Midbrain (tissue), 1 donor: ENCODE results near the gene PIAS2.
"Not testable (repeated sequence)": the region's sequence is repeated elsewhere in the genome, so short reads cannot be mapped to it uniquely, and the experiment has no call there.

ENCODE experiments used
- DNase-seq: peaks from one replicate; lab custom pipeline; 2025; lab: John Stamatoyannopoulos, UW

Gene PIAS2

GRCh38 chr18:46917108-46917802, at the start of gene PIAS2, which contains the start of gene KATNAL2:
Gene PIAS2, minus strand, starts transcription at chr18:46917507. Its CDS starts 162 bp downstream, at chr18:46917345.
Gene KATNAL2, plus strand, starts transcription at chr18:46917602. Its CDS starts 29,271 bp downstream, at chr18:46946873.
- DNase-seq, result peak; percentile 85

GRCh38 chr18:46966266-46966665, 49.0 kb upstream of the PIAS2 start:
- DNase-seq, result not testable (repeated sequence)

GRCh38 chr18:46964579-46965293, 47.4 kb upstream of the PIAS2 start:
- DNase-seq, result not testable (repeated sequence)

GRCh38 chr18:46963656-46964578, 46.6 kb upstream of the PIAS2 start:
- DNase-seq, result not testable (repeated sequence)

- no peak for DNase-seq
Observed at GRCh38 chr18:46958209-46958608, 40.9 kb upstream of the PIAS2 start.

GRCh38 chr18:46953195-46953594, 35.9 kb upstream of the PIAS2 start:
- no peak for DNase-seq

GRCh38 chr18:46950064-46950656, 32.9 kb upstream of the PIAS2 start:
- DNase-seq, result no peak

- peak; percentile 81 for DNase-seq
Observed at GRCh38 chr18:46946656-46947282, 29.5 kb upstream of the PIAS2 start.

GRCh38 chr18:46942646-46943045, 25.3 kb upstream of the PIAS2 start:
- no peak for DNase-seq

GRCh38 chr18:46939998-46940571, 22.8 kb upstream of the PIAS2 start:
- DNase-seq, result no peak

GRCh38 chr18:46939337-46939963, 22.1 kb upstream of the PIAS2 start:
- no peak for DNase-seq

GRCh38 chr18:46920653-46921052, 3.3 kb upstream of the PIAS2 start:
- DNase-seq, result no peak

GRCh38 chr18:46920067-46920466, 2.8 kb upstream of the PIAS2 start:
- DNase-seq, result no peak

GRCh38 chr18:46917803-46918600, 695 bp upstream of the PIAS2 start:
- peak; percentile 40 for DNase-seq

- peak; percentile 59 for DNase-seq
Observed at GRCh38 chr18:46916551-46917107, 678 bp downstream of the PIAS2 start.

GRCh38 chr18:46915800-46916550, 1.3 kb downstream of the PIAS2 start:
- DNase-seq, result no peak

- no peak for DNase-seq
Observed at GRCh38 chr18:46910856-46911255, 6.5 kb downstream of the PIAS2 start.

- no peak for DNase-seq
Observed at GRCh38 chr18:46909497-46909896, 7.8 kb downstream of the PIAS2 start.

- DNase-seq, result no peak
Observed at GRCh38 chr18:46903406-46903805, 13.9 kb downstream of the PIAS2 start.
